Memory B cell (primary cell): Measurements from ENCODE around the gene RMND5B.
A peak's percentile ranks its signal among the peaks of the same experiment; 100 is the strongest.
"Not testable (repeated sequence)": the region's sequence is repeated elsewhere in the genome, so short reads cannot be mapped to it uniquely, and the experiment has no call there.

Source experiments
- ATAC-seq: fragments of 150-1000 bp; cut with Tn5 transposase; 2 replicates; pipeline ENCODE4 v1.10.0; 2021; ENCODE audit warnings: low read depth, mild to moderate bottlenecking, moderate library complexity
- DNase-seq, 2 donors: peaks; one replicate each; pipeline ENCODE4 v3.0.0; 2022; ENCODE audit warnings: low spot score in 2 of 2
- H3K27ac Mint-ChIP-seq: one replicate; pipeline ENCODE4 v1.8.0; 2022; ENCODE audit warnings: mild to moderate bottlenecking, moderate library complexity, mixed read lengths
- H3K27me3 Mint-ChIP-seq: one replicate; pipeline ENCODE4 v1.8.0; 2022; ENCODE audit warnings: mixed read lengths
- H3K36me3 Mint-ChIP-seq: one replicate; pipeline ENCODE4 v1.8.0; 2022; ENCODE audit warnings: mild to moderate bottlenecking, mixed read lengths
- H3K4me1 Mint-ChIP-seq: one replicate; pipeline ENCODE4 v1.8.0; 2022; ENCODE audit warnings: mixed read lengths
- H3K4me3 Mint-ChIP-seq: one replicate; pipeline ENCODE4 v1.8.0; 2022; ENCODE audit warnings: mild to moderate bottlenecking, moderate library complexity, mixed read lengths
- H3K9me3 Mint-ChIP-seq: one replicate; pipeline ENCODE4 v1.8.0; 2022; ENCODE audit warnings: mixed read lengths

Gene RMND5B, protein sequence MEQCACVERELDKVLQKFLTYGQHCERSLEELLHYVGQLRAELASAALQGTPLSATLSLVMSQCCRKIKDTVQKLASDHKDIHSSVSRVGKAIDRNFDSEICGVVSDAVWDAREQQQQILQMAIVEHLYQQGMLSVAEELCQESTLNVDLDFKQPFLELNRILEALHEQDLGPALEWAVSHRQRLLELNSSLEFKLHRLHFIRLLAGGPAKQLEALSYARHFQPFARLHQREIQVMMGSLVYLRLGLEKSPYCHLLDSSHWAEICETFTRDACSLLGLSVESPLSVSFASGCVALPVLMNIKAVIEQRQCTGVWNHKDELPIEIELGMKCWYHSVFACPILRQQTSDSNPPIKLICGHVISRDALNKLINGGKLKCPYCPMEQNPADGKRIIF

GRCh38 chr5:178130576-178131445, at the start of gene RMND5B:
Gene RMND5B (plus strand): TSS chr5:178131014. CDS start chr5:178138120, 7,106 bp downstream.
- Mint-ChIP-seq H3K9me3 (no peaks in the 10 kb centered on the region), H3K27ac (peak within 1 kb of the TSS; percentile 58), H3K4me1 (peaks cover 10% of the 10 kb centered on the region), H3K36me3 (peaks cover 13% of the 10 kb centered on the region), H3K27me3 (no peaks in the 10 kb centered on the region), H3K4me3 (peak within 1 kb of the TSS; percentile 84)
- peak; percentile 79 to 80 for DNase-seq
- ATAC-seq, result peak; percentile 94

DNA sequence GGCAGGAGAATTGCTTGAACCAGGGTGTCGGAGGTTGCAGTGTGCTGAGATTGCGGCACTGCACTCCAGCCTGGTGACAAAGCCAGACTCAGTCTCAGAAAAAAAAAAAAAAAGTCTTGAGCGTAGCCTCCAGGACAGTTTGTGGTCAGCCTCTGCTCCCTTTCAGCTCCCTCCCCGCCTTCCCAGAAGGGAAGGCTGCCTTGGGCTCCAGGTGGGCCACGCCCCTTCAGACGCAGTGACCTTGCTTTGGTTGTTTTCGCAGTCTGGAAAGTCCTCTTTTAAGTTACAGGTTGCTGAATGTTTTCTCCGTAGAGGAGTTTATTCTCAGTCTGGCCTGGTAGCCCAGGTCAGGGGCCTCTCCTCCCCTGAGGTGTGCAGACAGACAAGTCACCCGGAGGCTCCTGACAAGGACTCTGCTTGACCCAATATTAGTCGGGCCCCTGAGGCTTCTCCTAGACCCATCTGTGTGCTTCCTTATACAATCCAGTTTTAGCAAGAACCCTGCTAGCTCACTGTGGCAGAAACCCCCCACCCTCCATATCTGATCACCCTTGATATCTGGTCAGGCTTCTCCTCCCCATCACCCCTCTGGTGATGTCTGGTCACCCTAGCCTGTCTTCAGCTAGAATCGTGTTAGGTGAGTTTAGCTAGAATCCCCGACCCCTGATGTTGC, 49.1 kb upstream of the RMND5B start:
- DNase-seq, result no peak
- no peak overlapping the region for H3K27ac Mint-ChIP-seq
- H3K36me3 Mint-ChIP-seq, result no peaks in the 10 kb centered on the region
- H3K4me1 Mint-ChIP-seq, result peaks cover 2% of the 10 kb centered on the region
- ATAC-seq, result no peak
- H3K27me3 Mint-ChIP-seq, result peaks cover 15% of the 10 kb centered on the region
- no peak overlapping the region for H3K4me3 Mint-ChIP-seq
- no peaks in the 10 kb centered on the region for H3K9me3 Mint-ChIP-seq

GRCh38 chr5:178083922-178084321, 46.9 kb upstream of the RMND5B start:
- no peak for ATAC-seq
- Mint-ChIP-seq H3K36me3 (no peaks in the 10 kb centered on the region), H3K4me1 (peaks cover 2% of the 10 kb centered on the region), H3K9me3 (no peaks in the 10 kb centered on the region), H3K27ac (no peak overlapping the region), H3K27me3 (peaks cover 18% of the 10 kb centered on the region), H3K4me3 (no peak overlapping the region)
- DNase-seq, result no peak

DNA sequence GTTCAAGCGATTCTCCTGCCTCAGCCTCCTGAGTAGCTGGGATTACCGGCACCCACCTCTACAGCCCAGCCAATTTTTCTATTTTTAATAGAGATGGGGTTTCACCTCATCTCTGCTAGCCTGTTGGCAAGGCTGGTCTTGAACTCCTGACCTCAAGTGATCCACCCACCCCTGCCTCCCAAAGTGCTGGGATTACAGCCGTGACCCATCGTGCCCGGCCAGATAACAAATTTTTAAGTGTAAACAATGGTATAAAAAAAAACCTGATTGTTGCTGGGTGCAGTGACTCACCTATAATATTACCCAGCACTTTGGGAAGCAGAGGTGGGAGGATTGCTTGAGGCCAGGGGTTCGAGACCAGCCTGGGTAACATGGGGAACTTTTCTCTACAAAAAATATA, 45.5 kb upstream of the RMND5B start:
- Mint-ChIP-seq H3K4me3 (no peak overlapping the region), H3K4me1 (peaks cover 2% of the 10 kb centered on the region)
- no peak for DNase-seq

GRCh38 chr5:178086266-178086665, 44.5 kb upstream of the RMND5B start:
- H3K27me3 Mint-ChIP-seq, result peaks cover 22% of the 10 kb centered on the region
- DNase-seq (no peak), ATAC-seq (no peak)
- H3K9me3 Mint-ChIP-seq, result peaks cover under 1% of the 10 kb centered on the region
- peaks cover under 1% of the 10 kb centered on the region for H3K36me3 Mint-ChIP-seq
- H3K4me3 Mint-ChIP-seq, result no peak overlapping the region
- H3K4me1 Mint-ChIP-seq, result peaks cover 2% of the 10 kb centered on the region
- no peak overlapping the region for H3K27ac Mint-ChIP-seq

More for the DNA sequence above, 45.5 kb upstream of the RMND5B start:
- H3K9me3 Mint-ChIP-seq, result no peaks in the 10 kb centered on the region
- H3K36me3 Mint-ChIP-seq, result no peaks in the 10 kb centered on the region
- ATAC-seq, result no peak
- H3K27me3 Mint-ChIP-seq, result peaks cover 22% of the 10 kb centered on the region
- H3K27ac Mint-ChIP-seq, result no peak overlapping the region

DNA sequence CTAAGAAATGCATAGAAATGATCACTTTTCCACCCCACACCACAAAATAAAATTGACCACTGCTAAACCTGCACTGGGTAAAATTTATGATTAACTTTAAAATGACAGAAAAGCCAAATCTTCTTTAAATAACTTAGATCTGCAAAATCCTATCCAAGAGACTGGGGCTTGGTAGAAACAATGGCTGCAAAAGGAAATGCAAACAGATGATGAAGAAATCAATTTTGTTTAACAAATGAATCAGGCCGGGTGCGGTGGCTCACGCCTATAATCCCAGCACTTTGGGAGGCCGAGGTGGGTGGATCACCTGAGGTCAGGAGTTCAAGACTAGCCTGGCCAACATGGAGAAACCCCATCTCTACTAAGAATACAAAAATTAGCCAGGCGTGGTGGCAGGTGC, 43.6 kb upstream of the RMND5B start:
- DNase-seq, H3K36me3 Mint-ChIP-seq, H3K9me3 Mint-ChIP-seq, H3K4me3 Mint-ChIP-seq, ATAC-seq, H3K27ac Mint-ChIP-seq, H3K4me1 Mint-ChIP-seq: not testable (repeated sequence)
- H3K27me3 Mint-ChIP-seq, result peaks cover 18% of the 10 kb centered on the region

GRCh38 chr5:178090856-178091255, 40.0 kb upstream of the RMND5B start:
- Mint-ChIP-seq H3K4me3 (no peak overlapping the region), H3K9me3 (peaks cover 3% of the 10 kb centered on the region), H3K36me3 (peaks cover 3% of the 10 kb centered on the region), H3K27ac (no peak overlapping the region), H3K4me1 (peaks cover 8% of the 10 kb centered on the region), H3K27me3 (peaks cover 11% of the 10 kb centered on the region)
- ATAC-seq (no peak), DNase-seq (no peak)

GRCh38 chr5:178093134-178093533, 37.7 kb upstream of the RMND5B start:
- ATAC-seq, result no peak
- H3K9me3 Mint-ChIP-seq, result peaks cover 3% of the 10 kb centered on the region
- no peak overlapping the region for H3K27ac Mint-ChIP-seq
- H3K27me3 Mint-ChIP-seq, result peaks cover 6% of the 10 kb centered on the region
- no peak for DNase-seq
- H3K4me1 Mint-ChIP-seq, result peaks cover 8% of the 10 kb centered on the region
- peaks cover 3% of the 10 kb centered on the region for H3K36me3 Mint-ChIP-seq
- H3K4me3 Mint-ChIP-seq, result no peak overlapping the region

- DNase-seq (no peak), ATAC-seq (no peak)
- Mint-ChIP-seq H3K4me1 (peaks cover 8% of the 10 kb centered on the region), H3K4me3 (no peak overlapping the region), H3K9me3 (peaks cover 3% of the 10 kb centered on the region), H3K27me3 (peaks cover 2% of the 10 kb centered on the region), H3K27ac (no peak overlapping the region), H3K36me3 (peaks cover 3% of the 10 kb centered on the region)
Observed at GRCh38 chr5:178094345-178094744, 36.5 kb upstream of the RMND5B start.

GRCh38 chr5:178098685-178099084, 32.1 kb upstream of the RMND5B start:
- H3K27me3 Mint-ChIP-seq, result no peaks in the 10 kb centered on the region
- ATAC-seq (no peak), DNase-seq (no peak)
- H3K36me3 Mint-ChIP-seq, result no peaks in the 10 kb centered on the region
- no peak overlapping the region for H3K4me3 Mint-ChIP-seq
- H3K4me1 Mint-ChIP-seq, result peaks cover 8% of the 10 kb centered on the region
- H3K9me3 Mint-ChIP-seq, result no peaks in the 10 kb centered on the region
- H3K27ac Mint-ChIP-seq, result no peak overlapping the region

- H3K27ac Mint-ChIP-seq, result no peak overlapping the region
Observed at GRCh38 chr5:178103612-178104011, 27.2 kb upstream of the RMND5B start.

DNA sequence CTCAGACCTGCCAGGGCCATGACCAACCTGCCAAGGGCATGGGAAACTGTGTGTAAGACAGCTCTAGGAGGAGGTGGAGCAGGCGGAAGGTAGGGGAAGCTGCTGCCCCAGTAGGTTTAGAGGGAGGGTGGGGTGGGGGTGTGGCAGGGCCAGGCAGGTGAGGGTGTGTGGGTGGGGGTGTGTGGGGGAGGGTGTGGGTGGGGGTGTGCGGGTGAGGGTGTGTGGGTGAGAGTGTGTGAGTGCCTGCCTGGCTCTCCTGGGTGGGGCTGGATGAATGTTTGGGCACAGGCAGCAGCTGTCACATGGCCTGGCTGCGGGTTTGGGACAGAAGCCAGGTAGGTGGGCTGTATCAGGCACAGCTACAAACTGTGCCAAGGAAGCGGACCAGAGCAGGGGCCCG, 26.3 kb upstream of the RMND5B start:
- Mint-ChIP-seq H3K27ac (no peak overlapping the region), H3K4me1 (peaks cover 17% of the 10 kb centered on the region), H3K27me3 (no peaks in the 10 kb centered on the region), H3K4me3 (no peak overlapping the region), H3K9me3 (no peaks in the 10 kb centered on the region), H3K36me3 (no peaks in the 10 kb centered on the region)
- no peak for DNase-seq
- ATAC-seq, result no peak

More at GRCh38 chr5:178103612-178104011, 27.2 kb upstream of the RMND5B start:
- ATAC-seq (no peak), DNase-seq (no peak)
- no peak overlapping the region for H3K4me3 Mint-ChIP-seq
- H3K4me1 Mint-ChIP-seq, result peaks cover 13% of the 10 kb centered on the region
- H3K36me3 Mint-ChIP-seq, result no peaks in the 10 kb centered on the region
- H3K9me3 Mint-ChIP-seq, result no peaks in the 10 kb centered on the region
- no peaks in the 10 kb centered on the region for H3K27me3 Mint-ChIP-seq

GRCh38 chr5:178106086-178106485, 24.7 kb upstream of the RMND5B start:
- Mint-ChIP-seq H3K4me3 (no peak overlapping the region), H3K9me3 (no peaks in the 10 kb centered on the region), H3K4me1 (peaks cover 17% of the 10 kb centered on the region), H3K27ac (no peak overlapping the region), H3K27me3 (no peaks in the 10 kb centered on the region), H3K36me3 (no peaks in the 10 kb centered on the region)
- no peak for ATAC-seq
- no peak for DNase-seq
